Lower leg skin (tissue), 3 donors: ENCODE measurements around the gene UTS2R.

Source experiments
- CTCF ChIP-seq, 3 donors: fragments of 450-650 bp; IDR thresholded peaks; one replicate each; pipeline ENCODE4 v1.5.1; 2016; ENCODE audit warnings: antibody characterized with exemption in 3 of 3, mild to moderate bottlenecking in 3 of 3, moderate library complexity in 2 of 3
- POLR2A ChIP-seq, 2 donors: fragments of 450-650 bp; IDR thresholded peaks; one replicate each; pipeline ENCODE4 v1.6.1; 2016 to 2017; ENCODE audit warnings: antibody characterized with exemption in 2 of 2, mild to moderate bottlenecking in 1 of 2, moderate library complexity in 1 of 2

DNA sequence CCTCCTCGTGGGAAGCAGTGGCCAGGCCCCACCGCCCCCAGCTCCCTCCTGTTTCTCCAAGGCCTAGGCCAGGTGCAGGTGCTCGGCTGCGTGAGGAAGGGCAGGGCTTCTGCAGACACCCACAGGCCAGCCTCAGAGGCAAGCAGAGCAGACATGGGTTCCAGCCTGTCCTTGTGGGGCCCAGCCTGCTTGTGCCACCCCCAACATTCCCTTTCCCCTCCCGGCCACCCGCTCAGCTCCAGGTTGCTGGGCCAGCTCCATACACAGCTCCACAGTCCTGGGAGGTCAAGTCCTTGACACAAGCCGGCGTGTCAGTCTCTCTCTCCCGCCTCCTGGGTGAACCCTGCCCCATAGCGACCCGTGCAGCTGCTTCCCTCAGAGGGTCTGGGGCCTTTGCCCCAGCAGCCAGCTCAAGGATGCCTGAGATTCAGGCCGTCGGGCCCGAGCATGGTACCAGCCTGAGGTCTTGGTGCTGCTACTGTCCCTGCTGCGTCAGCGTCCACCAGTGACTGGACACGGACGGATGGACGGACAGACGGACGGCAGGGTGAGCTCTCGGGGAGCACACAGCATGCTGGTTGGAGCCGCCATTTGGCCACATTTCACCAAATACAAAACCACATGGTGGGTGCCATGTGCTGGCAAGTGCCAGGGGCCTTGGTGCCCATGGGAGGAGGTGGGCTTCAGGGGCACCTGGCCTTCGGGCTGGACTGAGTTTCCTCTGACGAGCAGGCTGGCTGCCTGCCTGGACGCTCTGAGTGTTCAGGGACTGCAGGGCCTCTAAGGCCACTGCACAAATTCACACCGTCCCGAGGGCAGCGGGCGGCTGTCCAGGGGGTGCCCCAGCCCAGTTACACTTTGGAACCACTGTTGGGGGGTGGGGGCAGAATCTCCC lies 46.0 kb upstream of the UTS2R start:
- TF ChIP-seq CTCF (IDR thresholded peaks at IDR 0.05) (no peak), POLR2A (IDR thresholded peaks at IDR 0.05) (no peak)
